GM18519 (cell line): Measurements from ENCODE around the gene LCLAT1.

Source experiments
- ATAC-seq: cut with Tn5 transposase; IDR thresholded peaks from one replicate; pipeline ENCODE4 v1.9.1; 2021; ENCODE audit warnings: mild to moderate bottlenecking, moderate library complexity; ENCODE audit not compliant: unreplicated experiment, low FRiP score

Gene LCLAT1

DNA sequence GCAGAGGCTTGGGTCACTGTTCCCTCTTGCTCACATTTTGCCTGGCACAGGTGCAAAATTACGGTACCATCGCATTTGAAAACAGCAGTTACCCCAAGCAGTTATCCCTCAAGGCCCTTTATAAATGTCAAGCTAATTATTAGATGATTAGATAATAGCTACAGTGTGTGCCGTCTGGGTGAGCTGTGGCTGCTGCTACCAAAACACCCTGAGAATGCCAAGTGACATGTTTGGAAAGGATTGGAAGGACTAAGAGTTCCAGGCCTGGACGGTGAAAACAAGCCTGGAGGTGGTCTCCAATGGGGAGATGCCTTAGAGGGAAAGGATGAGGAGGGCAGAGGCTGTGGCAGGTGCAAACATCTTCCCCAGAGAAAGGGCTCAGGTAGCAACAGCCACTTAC lies 239.6 kb downstream of the LCLAT1 start:
- ATAC-seq: no peak

DNA sequence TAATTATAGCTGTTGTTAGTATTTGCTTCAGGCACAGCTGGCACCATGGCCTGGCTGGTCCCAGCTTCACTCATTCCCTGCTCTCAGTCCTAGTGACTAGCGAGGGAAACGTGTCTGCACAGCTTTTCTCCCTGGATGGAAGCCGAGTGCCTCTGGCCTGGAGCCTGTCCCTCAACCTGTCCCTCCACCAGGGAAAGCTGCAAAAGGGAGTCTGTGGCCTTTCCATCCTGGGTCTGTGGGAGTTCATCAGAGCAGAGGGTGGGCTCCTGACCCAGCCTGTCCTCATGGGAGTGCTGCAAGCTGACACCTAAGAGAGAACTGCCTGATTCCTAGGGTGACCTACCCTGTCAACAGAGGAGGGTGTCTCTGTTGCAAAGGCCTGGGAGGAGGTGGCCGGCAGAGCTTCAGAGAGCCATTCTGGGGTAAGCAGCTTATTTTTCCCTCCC lies 241.9 kb downstream of the LCLAT1 start:
- no peak for ATAC-seq

DNA sequence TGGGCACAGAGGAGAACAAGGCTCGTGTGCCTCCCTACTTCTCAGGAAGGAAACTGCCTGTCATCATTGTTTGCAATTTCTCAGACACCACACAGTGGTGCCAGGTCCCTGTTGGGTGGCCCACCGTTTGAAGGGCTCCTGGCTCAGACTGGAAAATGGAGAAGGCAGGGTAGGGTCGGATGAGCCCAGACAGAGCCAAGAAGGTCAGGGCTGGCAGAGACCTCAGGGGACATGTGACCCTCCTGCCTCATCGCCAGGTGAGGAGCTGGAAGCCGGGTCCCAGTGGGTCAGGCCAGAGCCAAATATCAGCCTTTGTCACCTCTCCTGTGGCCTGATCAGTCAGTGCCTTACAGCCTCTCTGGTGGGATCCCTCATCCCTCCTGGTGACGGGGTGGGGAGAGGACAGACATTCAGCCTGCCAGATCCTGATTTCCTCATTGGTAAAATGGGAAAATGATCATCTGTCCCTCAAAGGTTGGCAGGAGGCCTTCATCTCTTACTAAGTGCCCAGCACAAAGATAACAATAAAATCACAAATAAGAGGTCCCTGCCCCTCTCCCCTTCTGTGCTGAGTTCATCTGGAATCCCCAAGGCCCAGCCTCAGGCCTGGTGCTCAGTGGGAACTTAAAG lies 242.6 kb downstream of the LCLAT1 start:
- no peak for ATAC-seq

DNA sequence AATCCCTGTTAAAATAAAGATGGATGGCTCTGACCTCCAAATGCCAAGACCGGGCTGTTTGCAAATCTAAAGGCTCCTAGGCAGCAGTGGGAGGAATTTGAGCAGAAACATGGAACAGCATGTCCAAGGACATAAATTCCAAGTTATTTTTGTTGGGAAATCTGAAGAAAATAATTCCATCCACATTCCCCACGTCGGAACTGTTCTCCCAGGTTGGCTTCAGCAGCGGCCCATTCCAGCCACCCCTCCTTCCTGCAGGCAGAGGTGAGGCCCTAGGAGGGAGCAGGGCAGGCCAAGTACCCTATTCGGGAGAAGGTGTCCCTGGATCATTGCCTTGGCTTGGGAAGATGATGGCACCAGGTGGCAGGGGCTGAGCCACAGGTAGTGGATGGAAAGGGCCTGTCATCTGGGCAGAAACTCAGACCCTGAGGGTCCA lies 243.1 kb downstream of the LCLAT1 start:
- no peak for ATAC-seq

DNA sequence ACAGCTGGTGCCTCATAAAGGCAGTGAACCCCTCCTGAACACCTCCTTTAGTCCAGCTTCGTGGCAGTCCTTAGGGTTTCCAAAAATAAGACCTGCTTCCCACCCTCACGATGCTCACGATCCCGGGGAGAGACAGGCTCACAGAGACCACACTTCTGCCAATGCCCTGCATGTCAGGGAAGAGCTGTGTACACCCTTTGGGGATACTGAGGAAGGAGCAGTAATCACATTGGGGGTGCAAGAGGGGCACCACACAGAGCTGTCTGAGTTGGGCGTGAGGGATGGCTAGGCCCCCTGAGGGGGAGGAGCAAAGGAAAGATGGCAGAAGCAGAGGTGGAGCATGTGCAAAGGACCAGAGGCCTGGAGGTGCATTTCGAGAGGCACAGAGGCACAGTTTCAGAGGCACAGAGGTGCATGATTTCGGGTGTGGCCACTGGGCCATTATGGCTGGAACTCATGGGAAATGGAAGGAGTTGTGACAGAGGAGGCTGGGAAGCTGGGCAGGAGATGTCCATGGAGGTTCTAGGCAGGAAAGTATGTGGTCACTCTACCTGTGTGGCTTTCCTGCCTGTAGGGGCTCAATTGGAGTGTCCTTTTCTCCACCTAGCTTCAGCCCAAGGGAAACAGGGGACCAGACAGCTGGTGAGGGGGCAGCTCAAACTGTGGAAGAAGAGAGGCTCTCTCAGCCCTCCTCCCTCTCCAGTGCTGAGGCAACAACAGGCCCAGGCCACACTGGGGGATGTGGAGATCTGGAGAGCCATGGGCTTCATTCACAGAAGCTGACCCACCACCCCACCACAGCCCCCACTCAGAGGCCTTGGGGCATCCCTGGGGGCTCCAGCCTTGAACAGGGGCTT lies 244.3 kb downstream of the LCLAT1 start:
- no peak for ATAC-seq

DNA sequence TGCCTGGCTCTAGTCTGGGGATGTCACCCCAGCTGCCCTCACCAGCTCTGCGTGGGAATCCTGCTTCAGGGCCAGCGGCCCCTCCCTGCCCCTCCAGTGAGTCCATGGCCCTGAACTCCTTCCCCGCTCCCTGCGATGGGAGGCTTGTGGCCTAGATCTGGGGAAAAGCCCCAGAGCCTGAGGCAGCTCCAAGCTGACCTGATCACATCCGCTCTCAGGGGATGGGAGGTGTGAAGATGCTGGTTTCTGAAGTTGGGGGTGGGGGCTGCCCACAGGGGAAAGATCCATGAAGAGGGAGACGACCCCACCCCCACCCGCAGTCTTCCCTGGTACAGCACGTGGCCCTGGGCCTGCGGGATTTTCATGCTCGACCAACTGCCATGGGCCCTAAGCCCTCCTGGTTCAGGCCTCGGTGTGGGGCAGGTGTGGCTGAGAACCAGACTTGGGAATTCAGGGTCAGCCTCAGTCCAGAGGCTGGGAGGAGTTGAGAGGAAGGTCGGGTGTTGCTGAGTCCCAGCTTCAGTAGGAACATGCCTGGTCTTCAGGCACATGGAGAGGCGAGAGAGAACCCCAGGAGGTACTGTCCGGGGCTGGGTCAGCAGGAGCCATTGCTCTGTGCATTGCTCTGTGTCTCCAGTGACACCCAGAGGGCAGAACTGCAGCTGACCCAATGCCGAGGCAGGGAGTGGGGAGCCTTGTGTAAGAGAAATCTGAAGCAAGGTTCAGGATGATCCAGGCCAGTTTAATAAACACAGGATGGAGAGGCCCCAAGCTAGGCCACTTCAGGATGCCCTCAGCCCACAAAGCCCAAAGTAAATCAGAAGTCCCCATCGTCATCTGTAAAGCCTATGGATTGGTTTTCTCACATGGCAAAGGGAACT lies 245.1 kb downstream of the LCLAT1 start:
- ATAC-seq: no peak

DNA sequence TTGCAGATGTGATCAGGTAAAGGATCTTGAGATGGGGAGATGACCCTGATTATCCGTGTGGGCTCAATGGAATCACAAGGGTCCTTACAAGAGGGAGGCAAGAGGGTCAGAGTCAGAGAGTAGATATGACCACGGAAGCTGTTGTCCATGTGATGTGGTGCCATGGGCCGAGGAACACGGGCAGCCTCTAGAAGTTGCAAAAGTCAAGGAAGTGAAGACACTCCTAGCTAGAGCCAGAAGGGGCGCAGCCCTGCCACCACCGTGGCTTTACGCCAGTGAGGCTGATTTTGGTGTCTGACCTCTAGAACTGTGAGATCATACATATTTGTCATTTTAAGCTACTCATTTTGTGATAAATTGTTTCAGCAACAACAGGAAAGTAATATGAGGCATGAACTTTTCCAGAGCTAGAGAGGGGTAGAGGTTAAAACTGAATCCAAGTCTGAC lies 245.8 kb downstream of the LCLAT1 start:
- no peak for ATAC-seq
